ENCODE measurements around the gene VPREB1.

DNA sequence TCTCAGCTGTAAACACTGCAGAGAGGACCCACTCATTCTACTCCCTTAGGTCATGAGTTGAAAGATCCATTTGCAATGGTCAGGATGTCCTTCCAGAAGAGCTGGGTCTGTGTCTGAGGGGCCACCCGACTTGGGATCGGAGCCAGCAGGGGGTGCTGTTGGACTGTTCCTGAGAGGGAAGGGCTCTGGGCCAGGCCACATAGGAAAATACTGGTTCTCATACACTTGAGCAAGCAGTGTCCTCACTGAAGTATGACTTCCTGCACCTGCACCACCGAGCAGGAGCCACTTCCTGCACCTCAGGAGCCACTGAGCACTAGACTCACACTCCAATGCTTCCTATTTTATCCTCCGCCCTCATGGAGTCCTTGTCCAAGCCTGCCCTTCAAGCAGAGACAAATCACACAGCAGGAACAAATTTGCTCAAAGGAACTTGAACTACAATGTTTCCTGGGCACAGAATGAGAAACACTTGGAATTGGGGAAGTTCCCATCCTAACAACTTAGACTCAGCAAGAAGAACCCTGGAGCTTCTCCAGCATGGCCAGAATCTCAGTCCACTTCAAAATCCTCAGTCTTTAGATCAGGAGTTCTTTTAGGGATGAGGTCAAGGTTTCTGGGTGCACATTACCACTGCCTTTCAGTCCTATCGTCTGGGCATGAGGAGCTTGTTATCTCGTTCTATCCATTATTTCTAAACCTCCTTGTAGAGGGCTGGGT is 36.6 kb upstream of the VPREB1 start:
- TF ChIP-seq POLR2A (IDR thresholded peaks at IDR 0.05) = no peak
- TF ChIP-seq, protein P1, sequence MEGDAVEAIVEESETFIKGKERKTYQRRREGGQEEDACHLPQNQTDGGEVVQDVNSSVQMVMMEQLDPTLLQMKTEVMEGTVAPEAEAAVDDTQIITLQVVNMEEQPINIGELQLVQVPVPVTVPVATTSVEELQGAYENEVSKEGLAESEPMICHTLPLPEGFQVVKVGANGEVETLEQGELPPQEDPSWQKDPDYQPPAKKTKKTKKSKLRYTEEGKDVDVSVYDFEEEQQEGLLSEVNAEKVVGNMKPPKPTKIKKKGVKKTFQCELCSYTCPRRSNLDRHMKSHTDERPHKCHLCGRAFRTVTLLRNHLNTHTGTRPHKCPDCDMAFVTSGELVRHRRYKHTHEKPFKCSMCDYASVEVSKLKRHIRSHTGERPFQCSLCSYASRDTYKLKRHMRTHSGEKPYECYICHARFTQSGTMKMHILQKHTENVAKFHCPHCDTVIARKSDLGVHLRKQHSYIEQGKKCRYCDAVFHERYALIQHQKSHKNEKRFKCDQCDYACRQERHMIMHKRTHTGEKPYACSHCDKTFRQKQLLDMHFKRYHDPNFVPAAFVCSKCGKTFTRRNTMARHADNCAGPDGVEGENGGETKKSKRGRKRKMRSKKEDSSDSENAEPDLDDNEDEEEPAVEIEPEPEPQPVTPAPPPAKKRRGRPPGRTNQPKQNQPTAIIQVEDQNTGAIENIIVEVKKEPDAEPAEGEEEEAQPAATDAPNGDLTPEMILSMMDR (IDR thresholded peaks at IDR 0.05) = peak; percentile 36 to 43 (median 40)

Data from tibial nerve (tissue), 3 donors.